ENCODE results near the gene NES.

Gene NES

GRCh38 chr1:156681196-156681960, 4.2 kb upstream of the NES start:
- no peak for DNase-seq

- DNase-seq = no peak
These were observed 2.8 kb upstream of the NES start for GRCh38 chr1:156680056-156680455.

GRCh38 chr1:156677616-156678596, 699 bp upstream of the NES start:
- DNase-seq = peak in 1 of 5 donors; percentile 28

GRCh38 chr1:156676114-156676819, 940 bp downstream of the NES start:
- no peak for DNase-seq

GRCh38 chr1:156675210-156676113, 1.7 kb downstream of the NES start:
- DNase-seq = no peak

GRCh38 chr1:156673387-156674121, 3.7 kb downstream of the NES start:
- no peak for DNase-seq

GRCh38 chr1:156671804-156672203, 5.4 kb downstream of the NES start:
- DNase-seq = no peak

GRCh38 chr1:156670791-156671190, 6.4 kb downstream of the NES start:
- DNase-seq = no peak

- DNase-seq = no peak
These were observed 6.8 kb downstream of the NES start for GRCh38 chr1:156670359-156670758.

GRCh38 chr1:156669794-156670193, 7.4 kb downstream of the NES start:
- DNase-seq = no peak

GRCh38 chr1:156668801-156669637, 8.2 kb downstream of the NES start:
- DNase-seq = no peak

- DNase-seq = no peak
These were observed 9.1 kb downstream of the NES start for GRCh38 chr1:156667968-156668709.

GRCh38 chr1:156667610-156667967, 9.6 kb downstream of the NES start:
- DNase-seq = no peak

GRCh38 chr1:156666862-156667609, 10.2 kb downstream of the NES start:
- DNase-seq = no peak

- no peak for DNase-seq
These were observed 11.7 kb downstream of the NES start for GRCh38 chr1:156665539-156665938.

- DNase-seq = no peak
These were observed 12.3 kb downstream of the NES start for GRCh38 chr1:156664767-156665411.

- no peak for DNase-seq
These were observed 13.0 kb downstream of the NES start for GRCh38 chr1:156664046-156664766.

- no peak for DNase-seq
These were observed 14.0 kb downstream of the NES start for GRCh38 chr1:156663178-156663577.
